Neural progenitor cell (in vitro differentiated cells): ENCODE data around the gene SRGAP3.

Experiments used
- EZH2 ChIP-seq: fragments of 200-600 bp; sonication (generic); IDR thresholded peaks from 2 replicates; pipeline ENCODE4 v1.6.1; 2017; ENCODE audit warnings: antibody characterized with exemption, mild to moderate bottlenecking, moderate library complexity
- TF ChIP-seq, protein P1 (sequence below): fragments of 200-600 bp; sonication (generic); IDR thresholded peaks from 2 replicates; pipeline ENCODE4 v1.5.1; 2017; ENCODE audit warnings: antibody characterized with exemption, mild to moderate bottlenecking

DNA sequence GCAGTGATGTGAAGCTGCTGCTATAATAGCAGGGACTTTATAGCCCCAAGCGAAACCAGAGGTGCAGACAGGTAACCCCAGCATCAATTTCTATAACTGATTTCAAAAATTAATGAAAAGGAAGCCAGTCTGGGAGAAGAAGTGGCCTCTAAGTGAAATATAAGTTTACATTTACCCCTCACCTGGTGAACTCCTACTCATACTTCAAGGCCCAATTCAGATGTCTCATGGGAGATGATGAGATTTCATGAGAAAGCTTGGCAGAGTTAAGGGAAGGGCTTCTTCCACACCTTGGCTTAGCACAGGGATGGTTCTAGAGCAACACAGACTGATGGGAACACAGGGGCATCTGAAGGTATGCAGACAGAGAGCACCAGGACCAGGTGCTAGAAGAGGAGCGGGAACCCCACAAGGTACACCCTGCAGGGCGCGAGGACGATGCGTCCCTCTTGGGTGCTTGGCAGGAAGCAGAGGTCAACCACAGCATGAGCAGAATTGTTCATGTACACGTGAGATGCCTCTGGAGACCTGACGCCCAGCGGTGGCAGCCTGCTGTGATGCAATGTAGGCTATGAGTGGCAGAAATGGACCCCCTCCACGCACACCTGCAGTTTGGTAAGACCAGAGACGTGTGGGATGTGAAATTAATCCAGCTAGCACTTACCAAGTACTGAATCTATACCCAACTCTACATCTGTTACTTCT lies 102.9 kb downstream of the SRGAP3 start:
- TF ChIP-seq EZH2, result no peak
- TF ChIP-seq, protein P1, sequence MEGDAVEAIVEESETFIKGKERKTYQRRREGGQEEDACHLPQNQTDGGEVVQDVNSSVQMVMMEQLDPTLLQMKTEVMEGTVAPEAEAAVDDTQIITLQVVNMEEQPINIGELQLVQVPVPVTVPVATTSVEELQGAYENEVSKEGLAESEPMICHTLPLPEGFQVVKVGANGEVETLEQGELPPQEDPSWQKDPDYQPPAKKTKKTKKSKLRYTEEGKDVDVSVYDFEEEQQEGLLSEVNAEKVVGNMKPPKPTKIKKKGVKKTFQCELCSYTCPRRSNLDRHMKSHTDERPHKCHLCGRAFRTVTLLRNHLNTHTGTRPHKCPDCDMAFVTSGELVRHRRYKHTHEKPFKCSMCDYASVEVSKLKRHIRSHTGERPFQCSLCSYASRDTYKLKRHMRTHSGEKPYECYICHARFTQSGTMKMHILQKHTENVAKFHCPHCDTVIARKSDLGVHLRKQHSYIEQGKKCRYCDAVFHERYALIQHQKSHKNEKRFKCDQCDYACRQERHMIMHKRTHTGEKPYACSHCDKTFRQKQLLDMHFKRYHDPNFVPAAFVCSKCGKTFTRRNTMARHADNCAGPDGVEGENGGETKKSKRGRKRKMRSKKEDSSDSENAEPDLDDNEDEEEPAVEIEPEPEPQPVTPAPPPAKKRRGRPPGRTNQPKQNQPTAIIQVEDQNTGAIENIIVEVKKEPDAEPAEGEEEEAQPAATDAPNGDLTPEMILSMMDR, result no peak
